ENCODE measurements around the gene DIAPH2.

Gene DIAPH2

DNA sequence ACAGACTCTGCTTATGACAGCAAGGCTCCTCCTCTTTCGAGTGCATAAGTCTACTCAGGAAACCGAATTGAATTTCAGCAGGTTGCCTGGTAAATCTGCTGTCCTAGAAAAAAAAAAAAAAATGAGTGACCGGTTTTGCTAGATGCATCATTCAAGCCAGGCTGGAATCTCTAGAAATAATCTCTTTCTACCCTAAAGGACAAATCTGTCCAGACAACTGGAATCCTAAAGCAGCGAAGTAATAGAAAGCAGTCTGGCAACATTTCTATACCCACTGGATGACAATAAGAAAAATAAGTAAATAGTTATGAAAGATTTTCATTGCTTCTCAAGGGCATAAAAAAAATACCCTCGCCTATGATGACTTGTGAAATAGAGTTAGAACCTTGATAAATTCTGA lies 902.5 kb downstream of the DIAPH2 start:
- DNase-seq = no peak
- TF ChIP-seq CTCF (IDR thresholded peaks at IDR 0.05; ENCODE audit: low read length) (no peak), EZH2 (optimal IDR thresholded peaks at IDR 0.05; ENCODE audit: low read depth, low read length) (no peak)
- Histone ChIP-seq H3K9me2 (replicated peaks; ENCODE audit: insufficient read depth, low read length) (no peaks in the 10 kb centered on the region), H3K27ac (ENCODE audit: low read length) (no peak overlapping the region), H3K79me2 (ENCODE audit: low read length) (no peaks in the 10 kb centered on the region), H3K4me3 (ENCODE audit: low read length) (no peak overlapping the region), H3F3A (ENCODE audit: insufficient read depth, low read length) (no peaks in the 10 kb centered on the region), H4K20me1 (ENCODE audit: insufficient read depth, low read length) (no peaks in the 10 kb centered on the region), H3K4me1 (ENCODE audit: low read length) (no peaks in the 10 kb centered on the region), H2AFZ (ENCODE audit: low read length) (no peak overlapping the region), H3K4me2 (ENCODE audit: low read depth, low read length) (no peak overlapping the region), H3K9me3 (replicated peaks; ENCODE audit: insufficient read depth, low read length) (no peaks in the 10 kb centered on the region), H3K27me3 (replicated peaks; ENCODE audit: insufficient read depth, low read length) (no peaks in the 10 kb centered on the region), H3K9ac (ENCODE audit: low read length) (no peak overlapping the region), H3K36me3 (replicated peaks; ENCODE audit: insufficient read depth, low read length) (no peaks in the 10 kb centered on the region)

DNA sequence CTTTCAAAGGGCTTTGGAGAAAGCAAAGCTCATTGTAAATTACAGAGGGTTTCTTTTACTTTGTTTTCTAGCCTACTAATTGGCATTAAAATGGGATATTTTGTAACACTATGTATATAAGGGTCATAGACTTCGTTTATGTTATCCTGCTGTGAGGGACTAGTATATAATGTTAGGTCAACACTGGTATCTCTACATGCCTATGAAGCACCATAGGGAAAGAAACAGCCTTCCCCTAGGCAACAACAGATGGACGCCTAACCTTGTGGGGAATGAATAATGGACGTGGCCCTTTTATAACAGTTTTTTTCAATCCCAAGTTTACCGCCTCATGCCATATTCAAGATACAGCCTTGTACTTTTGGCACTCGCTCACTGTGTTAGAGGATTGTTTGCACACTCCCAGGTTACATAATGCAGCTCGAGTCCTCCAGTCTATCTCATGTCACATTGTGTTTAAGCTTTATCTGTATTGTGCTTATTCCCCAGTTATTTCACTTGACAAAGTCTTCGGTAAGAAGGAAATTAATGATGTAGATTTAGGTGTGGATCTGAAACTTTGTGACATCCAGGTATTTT lies 910.1 kb downstream of the DIAPH2 start:
- no peak overlapping the region for H3K27ac ChIP-seq (ENCODE audit: low read length)
- H3K4me2 ChIP-seq (ENCODE audit: low read depth, low read length) = no peak overlapping the region
- TF ChIP-seq CTCF (IDR thresholded peaks at IDR 0.05; ENCODE audit: low read length) = no peak
- no peak for TF ChIP-seq EZH2 (optimal IDR thresholded peaks at IDR 0.05; ENCODE audit: low read depth, low read length)
- no peak for TF ChIP-seq EZH2phosphoT487 (IDR thresholded peaks at IDR 0.05; ENCODE audit: low read length)
- no peak overlapping the region for H2AFZ ChIP-seq (ENCODE audit: low read length)
- H3F3A ChIP-seq (ENCODE audit: insufficient read depth, low read length) = no peaks in the 10 kb centered on the region
- no peaks in the 10 kb centered on the region for H3K9me3 ChIP-seq (replicated peaks; ENCODE audit: insufficient read depth, low read length)
- no peak overlapping the region for H3K9ac ChIP-seq (ENCODE audit: low read length)
- H3K27me3 ChIP-seq (replicated peaks; ENCODE audit: insufficient read depth, low read length) = no peaks in the 10 kb centered on the region
- H4K20me1 ChIP-seq (ENCODE audit: insufficient read depth, low read length) = no peaks in the 10 kb centered on the region
- H3K4me3 ChIP-seq (ENCODE audit: low read length) = no peak overlapping the region
- no peaks in the 10 kb centered on the region for H3K36me3 ChIP-seq (replicated peaks; ENCODE audit: insufficient read depth, low read length)
- no peaks in the 10 kb centered on the region for H3K9me2 ChIP-seq (replicated peaks; ENCODE audit: insufficient read depth, low read length)
- no peaks in the 10 kb centered on the region for H3K4me1 ChIP-seq (ENCODE audit: low read length)
- DNase-seq = no peak
- no peaks in the 10 kb centered on the region for H3K79me2 ChIP-seq (ENCODE audit: low read length)

DNA sequence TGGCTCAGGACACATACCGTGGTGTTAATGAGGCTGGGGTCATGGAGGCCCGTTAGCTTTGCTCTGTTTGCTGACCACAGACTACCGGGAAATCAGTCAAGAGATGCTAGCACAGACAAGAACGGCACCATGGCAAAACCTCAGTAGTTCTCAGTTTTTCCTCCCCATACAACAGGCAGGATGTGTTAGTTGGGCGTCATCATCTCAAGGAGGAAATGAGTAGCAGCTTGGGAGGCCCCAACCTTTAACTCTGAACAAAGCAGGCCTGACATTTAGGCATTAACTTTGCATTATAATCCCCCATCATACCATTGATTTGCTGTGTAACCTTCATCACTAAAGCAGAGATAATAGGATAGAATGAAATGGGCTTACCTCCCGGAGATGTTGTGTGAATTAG lies 913.3 kb downstream of the DIAPH2 start:
- Histone ChIP-seq H3K9me3 (replicated peaks; ENCODE audit: insufficient read depth, low read length) (no peaks in the 10 kb centered on the region), H3F3A (ENCODE audit: insufficient read depth, low read length) (no peaks in the 10 kb centered on the region), H3K79me2 (ENCODE audit: low read length) (no peaks in the 10 kb centered on the region), H3K9me2 (replicated peaks; ENCODE audit: insufficient read depth, low read length) (no peaks in the 10 kb centered on the region), H3K27me3 (replicated peaks; ENCODE audit: insufficient read depth, low read length) (no peaks in the 10 kb centered on the region), H3K4me2 (ENCODE audit: low read depth, low read length) (no peak overlapping the region), H3K27ac (ENCODE audit: low read length) (no peak overlapping the region), H4K20me1 (ENCODE audit: insufficient read depth, low read length) (no peaks in the 10 kb centered on the region), H2AFZ (ENCODE audit: low read length) (no peak overlapping the region), H3K4me3 (ENCODE audit: low read length) (no peak overlapping the region), H3K36me3 (replicated peaks; ENCODE audit: insufficient read depth, low read length) (no peaks in the 10 kb centered on the region), H3K9ac (ENCODE audit: low read length) (no peak overlapping the region), H3K4me1 (ENCODE audit: low read length) (no peaks in the 10 kb centered on the region)
- no peak for DNase-seq
- TF ChIP-seq CTCF (IDR thresholded peaks at IDR 0.05; ENCODE audit: low read length) = no peak
- TF ChIP-seq EZH2phosphoT487 (IDR thresholded peaks at IDR 0.05; ENCODE audit: low read length) = no peak
- no peak for TF ChIP-seq EZH2 (optimal IDR thresholded peaks at IDR 0.05; ENCODE audit: low read depth, low read length)
